IPS-NIHi7 (cell line): ENCODE measurements around the gene TMEM250.
A peak's percentile ranks its signal among the peaks of the same experiment; 100 is the strongest.
"Not testable (repeated sequence)": the region's sequence is repeated elsewhere in the genome, so short reads cannot be mapped to it uniquely, and the experiment has no call there.

ENCODE experiments used
- DNase-seq: peaks from one replicate; pipeline ENCODE4 v3.0.0; 2012; ENCODE audit warnings: mixed read lengths; ENCODE audit errors: extremely low spot score

Gene TMEM250

GRCh38 chr9:136112541-136112940, 6.1 kb downstream of the TMEM250 start:
- DNase-seq, result no peak

GRCh38 chr9:136111910-136112309, 6.8 kb downstream of the TMEM250 start:
- no peak for DNase-seq

GRCh38 chr9:136111190-136111589, 7.5 kb downstream of the TMEM250 start:
- no peak for DNase-seq

- peak; percentile 62 for DNase-seq
Measured at GRCh38 chr9:136110082-136111061, 8.3 kb downstream of the TMEM250 start.

GRCh38 chr9:136109351-136110081, 9.2 kb downstream of the TMEM250 start:
- DNase-seq, result peak; percentile 77

GRCh38 chr9:136108648-136109266, 9.9 kb downstream of the TMEM250 start:
- DNase-seq, result no peak

- no peak for DNase-seq
Measured at GRCh38 chr9:136107953-136108647, 10.6 kb downstream of the TMEM250 start.

GRCh38 chr9:136107155-136107952, 11.3 kb downstream of the TMEM250 start:
- DNase-seq, result no peak

GRCh38 chr9:136105398-136106135, 13.1 kb downstream of the TMEM250 start:
- no peak for DNase-seq

- DNase-seq, result no peak
Measured at GRCh38 chr9:136104916-136105315, 13.8 kb downstream of the TMEM250 start.

- DNase-seq, result no peak
Measured at GRCh38 chr9:136104488-136104800, 14.2 kb downstream of the TMEM250 start.

GRCh38 chr9:136103651-136104487, 14.8 kb downstream of the TMEM250 start:
- no peak for DNase-seq

- DNase-seq, result not testable (repeated sequence)
Measured at GRCh38 chr9:136101615-136102074, 17.0 kb downstream of the TMEM250 start.

- peak; percentile 85 for DNase-seq
Measured at GRCh38 chr9:136100700-136101614, 17.7 kb downstream of the TMEM250 start.

GRCh38 chr9:136099542-136099941, 19.1 kb downstream of the TMEM250 start:
- no peak for DNase-seq

- DNase-seq, result no peak
Measured at GRCh38 chr9:136098844-136099243, 19.8 kb downstream of the TMEM250 start.

GRCh38 chr9:136098210-136098609, 20.5 kb downstream of the TMEM250 start:
- DNase-seq, result no peak

- no peak for DNase-seq
Measured at GRCh38 chr9:136096505-136097001, 22.1 kb downstream of the TMEM250 start.
